H9 (cell line): ENCODE results near the gene CNNM1. TPM values are rescaled to one million over a fixed set of nuclear protein-coding genes. Genes with fewer than 3 reads are reported as not detected.

ENCODE experiments used
- DNase-seq: peaks from one replicate; pipeline ENCODE4 v3.0.0-alpha.2; 2017
- H2AFZ ChIP-seq: one replicate; pipeline ENCODE4 v1.6.1; 2013; ENCODE audit warnings: mild to moderate bottlenecking, low read length, control low read depth, moderate library complexity
- H2AK5ac ChIP-seq: 2 replicates; pipeline ENCODE4 v1.6.1; 2013; ENCODE audit warnings: low read length, control low read depth, mixed read lengths; ENCODE audit not compliant: insufficient read length
- H2BK120ac ChIP-seq: one replicate; pipeline ENCODE4 v1.6.1; 2013; ENCODE audit warnings: low read depth, mild to moderate bottlenecking, low read length, control low read depth, inconsistent platforms; ENCODE audit not compliant: poor library complexity, severe bottlenecking
- H2BK12ac ChIP-seq: 2 replicates; pipeline ENCODE4 v1.6.1; 2013; ENCODE audit warnings: low read length, control low read depth, mixed read lengths, low read depth; ENCODE audit not compliant: insufficient read length
- H2BK15ac ChIP-seq: 2 replicates; pipeline ENCODE4 v1.6.1; 2013; ENCODE audit warnings: low read depth, low read length, control low read depth
- H2BK20ac ChIP-seq: one replicate; pipeline ENCODE4 v1.6.1; 2013; ENCODE audit warnings: low read depth, mild to moderate bottlenecking, low read length, control low read depth, inconsistent platforms; ENCODE audit not compliant: poor library complexity, severe bottlenecking
- H2BK5ac ChIP-seq: 2 replicates; pipeline ENCODE4 v1.6.1; 2013; ENCODE audit warnings: low read length, control low read depth, mixed read lengths; ENCODE audit not compliant: insufficient read length
- H3K14ac ChIP-seq: 2 replicates; pipeline ENCODE4 v1.6.1; 2013; ENCODE audit warnings: low read length, control low read depth; ENCODE audit not compliant: insufficient read depth
- H3K18ac ChIP-seq: 2 replicates; pipeline ENCODE4 v1.6.1; 2013; ENCODE audit warnings: low read depth, mild to moderate bottlenecking, mixed read lengths, low read length, control low read depth; ENCODE audit not compliant: insufficient read length
- H3K23ac ChIP-seq: 2 replicates; pipeline ENCODE4 v1.6.1; 2013; ENCODE audit warnings: low read length, control low read depth, mixed read lengths, low read depth; ENCODE audit not compliant: insufficient read length
- H3K23me2 ChIP-seq: 2 replicates; pipeline ENCODE4 v1.6.1; 2013; ENCODE audit warnings: low read depth, mild to moderate bottlenecking, mixed read lengths, low read length, control low read depth; ENCODE audit not compliant: insufficient read length, poor library complexity, severe bottlenecking
- H3K27ac ChIP-seq: 2 replicates; pipeline ENCODE4 v1.5.1; 2013; ENCODE audit warnings: low read length, control low read depth, mixed read lengths, low read depth; ENCODE audit not compliant: insufficient read length
- H3K27me3 ChIP-seq: 2 replicates; pipeline ENCODE4 v1.6.1; 2013; ENCODE audit warnings: low read length, control low read depth, inconsistent platforms; ENCODE audit not compliant: insufficient read depth
- H3K4ac ChIP-seq: 2 replicates; pipeline ENCODE4 v1.6.1; 2013; ENCODE audit warnings: low read depth, mild to moderate bottlenecking, control low read depth, inconsistent platforms, low read length, moderate library complexity
- H3K4me1 ChIP-seq: 2 replicates; pipeline ENCODE4 v1.6.1; 2013; ENCODE audit warnings: low read length, control low read depth, inconsistent platforms; ENCODE audit not compliant: insufficient read depth
- H3K4me2 ChIP-seq: 2 replicates; pipeline ENCODE4 v1.6.1; 2013; ENCODE audit warnings: low read length, control low read depth, mixed read lengths; ENCODE audit not compliant: insufficient read length, insufficient read depth
- H3K56ac ChIP-seq: 2 replicates; pipeline ENCODE4 v1.6.1; 2013; ENCODE audit warnings: low read depth, mild to moderate bottlenecking, mixed read lengths, low read length, control low read depth; ENCODE audit not compliant: insufficient read length
- H3K79me1 ChIP-seq: 2 replicates; pipeline ENCODE4 v1.6.1; 2013; ENCODE audit warnings: low read depth, mild to moderate bottlenecking, moderate library complexity, low read length, control low read depth, inconsistent platforms; ENCODE audit not compliant: insufficient read depth, poor library complexity, severe bottlenecking
- H3K79me2 ChIP-seq: 2 replicates; pipeline ENCODE4 v1.6.1; 2013; ENCODE audit warnings: low read length, control low read depth, inconsistent platforms; ENCODE audit not compliant: insufficient read depth
- H3K9ac ChIP-seq: 2 replicates; pipeline ENCODE4 v1.6.1; 2013; ENCODE audit warnings: low read length, control low read depth, mixed read lengths; ENCODE audit not compliant: insufficient read length; ENCODE audit errors: extremely low read depth
- H3K9me3 ChIP-seq: one replicate; pipeline ENCODE4 v1.6.1; 2013; ENCODE audit warnings: low read depth, low read length, inconsistent platforms; ENCODE audit not compliant: control insufficient read depth
- H3T11ph ChIP-seq: one replicate; pipeline ENCODE4 v1.6.1; 2013; ENCODE audit warnings: mild to moderate bottlenecking, low read length, control low read depth, inconsistent platforms
- H4K20me1 ChIP-seq: one replicate; pipeline ENCODE4 v1.6.1; 2013; ENCODE audit not compliant: control insufficient read depth, insufficient read length, insufficient read depth
- H4K5ac ChIP-seq: 2 replicates; pipeline ENCODE4 v1.6.1; 2013; ENCODE audit warnings: low read depth, mild to moderate bottlenecking, mixed read lengths, low read length, control low read depth; ENCODE audit not compliant: insufficient read length
- H4K8ac ChIP-seq: replicated peaks from 2 replicates; pipeline ENCODE4 v1.6.1; 2013; ENCODE audit warnings: low read length, control low read depth, mixed read lengths, low read depth; ENCODE audit not compliant: insufficient read length
- H4K91ac ChIP-seq: 2 replicates; pipeline ENCODE4 v1.6.1; 2013; ENCODE audit warnings: low read depth, mild to moderate bottlenecking, moderate library complexity, mixed read lengths, low read length, control low read depth; ENCODE audit not compliant: insufficient read length
- H3K27ac Mint-ChIP-seq, 3 experiments: 2 replicates in 2 of 3; 3 replicates in 1 of 3; pipeline ENCODE4 v1.8.0; 2020 to 2021; ENCODE audit warnings: mixed read lengths in 3 of 3, mild to moderate bottlenecking in 1 of 3, moderate library complexity in 1 of 3
- H3K27me3 Mint-ChIP-seq: 2 replicates; pipeline ENCODE4 v1.8.0; 2021; ENCODE audit warnings: low read depth, mild to moderate bottlenecking, moderate library complexity, mixed read lengths
- H3K36me3 Mint-ChIP-seq, 3 experiments: 2 replicates in 2 of 3; 3 replicates in 1 of 3; pipeline ENCODE4 v1.8.0; 2020 to 2021; ENCODE audit warnings: low read depth in 3 of 3, mixed read lengths in 3 of 3; ENCODE audit not compliant: insufficient read depth in 1 of 3
- H3K4me1 Mint-ChIP-seq, 2 experiments: 2 replicates each; pipeline ENCODE4 v1.8.0; 2020; ENCODE audit warnings: mixed read lengths in 2 of 2
- H3K4me3 Mint-ChIP-seq, 2 experiments: 2 replicates in 1 of 2; 3 replicates in 1 of 2; pipeline ENCODE4 v1.8.0; 2020 to 2021; ENCODE audit warnings: mild to moderate bottlenecking in 2 of 2, mixed read lengths in 2 of 2, moderate library complexity in 1 of 2
- H3K9me3 Mint-ChIP-seq, 2 experiments: 2 replicates in 1 of 2; 3 replicates in 1 of 2; pipeline ENCODE4 v1.8.0; 2020; ENCODE audit warnings: mild to moderate bottlenecking in 2 of 2, mixed read lengths in 2 of 2, moderate library complexity in 1 of 2
- WGBS: extraction: QIAGEN DNeasy Blood & Tissue Kit; methylation state at CpG from one replicate; pipeline ENCODE4 v1.1.7; 2013; ENCODE audit warnings: missing lambda C conversion rate, low lambda C conversion rate, mixed read lengths; ENCODE audit not compliant: insufficient read length; ENCODE audit errors: extremely low coverage; 5-methylcytosine and 5-hydroxymethylcytosine counted together
- total RNA-seq: library from RNA; stranded (reverse); gene quantifications from 2 replicates; pipeline ENCODE4 v1.2.1, GENCODE V29; 2021
- TF ChIP-seq, protein P1 (sequence below): fragments of 200-600 bp; sonication (generic); conservative IDR thresholded peaks from 3 replicates; pipeline ENCODE4 v1.8.0; 2021; ENCODE audit warnings: antibody characterized with exemption, mild to moderate bottlenecking

The CNNM1 gene
- total RNA-seq, 1 experiment from 2014 or later = 0.35 TPM

- Mint-ChIP-seq H3K4me3 (no peak overlapping the region), H3K4me1 (peaks cover 6% of the 10 kb centered on the region in 2 experiments; a peak in 3 of 4 replicates), H3K36me3 (peaks cover 8 to 29% (median 17%) of the 10 kb centered on the region in 3 experiments; a peak in 6 of 7 replicates), H3K9me3 (no peaks in the 10 kb centered on the region), H3K27ac (no peak overlapping the region), H3K27me3 (no peaks in the 10 kb centered on the region)
- Histone ChIP-seq H4K91ac (no peak overlapping the region), H3K9ac (no peak overlapping the region), H3K23me2 (no peaks in the 10 kb centered on the region), H3K18ac (no peak overlapping the region), H3K27ac (no peak overlapping the region), H2AK5ac (no peak overlapping the region), H3K4me2 (no peak overlapping the region), H2BK120ac (no peak overlapping the region), H2AFZ (no peak overlapping the region), H2BK15ac (no peak overlapping the region), H3T11ph (no peak overlapping the region), H3K56ac (no peak overlapping the region), H4K8ac (no peak overlapping the region), H3K9me3 (no peaks in the 10 kb centered on the region), H4K20me1 (no peaks in the 10 kb centered on the region), H3K4ac (no peak overlapping the region), H3K4me1 (no peaks in the 10 kb centered on the region), H3K79me1 (no peaks in the 10 kb centered on the region), H2BK12ac (no peak overlapping the region), H3K27me3 (no peaks in the 10 kb centered on the region), H3K79me2 (no peaks in the 10 kb centered on the region), H3K14ac (no peak overlapping the region), H2BK5ac (no peak overlapping the region), H4K5ac (no peak overlapping the region), H2BK20ac (no peak overlapping the region), H3K23ac (no peak overlapping the region)
- TF ChIP-seq, protein P1, sequence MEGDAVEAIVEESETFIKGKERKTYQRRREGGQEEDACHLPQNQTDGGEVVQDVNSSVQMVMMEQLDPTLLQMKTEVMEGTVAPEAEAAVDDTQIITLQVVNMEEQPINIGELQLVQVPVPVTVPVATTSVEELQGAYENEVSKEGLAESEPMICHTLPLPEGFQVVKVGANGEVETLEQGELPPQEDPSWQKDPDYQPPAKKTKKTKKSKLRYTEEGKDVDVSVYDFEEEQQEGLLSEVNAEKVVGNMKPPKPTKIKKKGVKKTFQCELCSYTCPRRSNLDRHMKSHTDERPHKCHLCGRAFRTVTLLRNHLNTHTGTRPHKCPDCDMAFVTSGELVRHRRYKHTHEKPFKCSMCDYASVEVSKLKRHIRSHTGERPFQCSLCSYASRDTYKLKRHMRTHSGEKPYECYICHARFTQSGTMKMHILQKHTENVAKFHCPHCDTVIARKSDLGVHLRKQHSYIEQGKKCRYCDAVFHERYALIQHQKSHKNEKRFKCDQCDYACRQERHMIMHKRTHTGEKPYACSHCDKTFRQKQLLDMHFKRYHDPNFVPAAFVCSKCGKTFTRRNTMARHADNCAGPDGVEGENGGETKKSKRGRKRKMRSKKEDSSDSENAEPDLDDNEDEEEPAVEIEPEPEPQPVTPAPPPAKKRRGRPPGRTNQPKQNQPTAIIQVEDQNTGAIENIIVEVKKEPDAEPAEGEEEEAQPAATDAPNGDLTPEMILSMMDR = no peak
- no peak for DNase-seq
- no CpG with 5 or more reads among the region's 1 CpG for WGBS
These were observed 81.0 kb downstream of the CNNM1 start for GRCh38 chr10:99410146-99410545.
